Heart left ventricle (tissue), 13 donors: ENCODE measurements around the gene DAAM1.

Experiments used
- CTCF ChIP-seq, 12 donors: fragments of 200-600 bp; sonication (generic) in 4 of 12; IDR thresholded peaks; one replicate each; pipeline versions ENCODE4 v1.5.0 to v1.8.0; 2018 to 2022; ENCODE audit warnings: antibody characterized with exemption in 12 of 12, mild to moderate bottlenecking in 5 of 12
- POLR2A ChIP-seq, 2 donors: fragments of 450-650 bp; IDR thresholded peaks; one replicate each; pipeline ENCODE4 v1.6.1; 2017; ENCODE audit warnings: antibody characterized with exemption in 2 of 2, mild to moderate bottlenecking in 2 of 2, moderate library complexity in 2 of 2
- donor health status: ischemic (EF 13 %, LVEDD 7.1; RV severe dilation, severe dysfunction).
- donor health status: DM: no; HTN: yes; CAD: no.
- donor health status: DM: no; HTN: no; CAD: no.
- donor health status: ischemic (EF 25% LVEDD 6.9; RV normal size, moderate dysfunction).
- donor health status: ischemic (EF 25% LVEDD 5.7; RV mildly dilated, moderate dysfunction).
- donor health status: ischemic (EF 35%, LVEDD 5.7; RV mildly dilated, moderate dysfunction).
- donor health status: nonischemic (EF 11% LVEDD 7.7; RV severe dilation, severe dysfunction).
- donor health status: DM: yes; HTN: yes; CAD: no.
- donor health status: PGD.
- donor health status: ischemic (EF 29% LVEDD 5.4; RV normal size, mild dysfunction).
- donor health status: nonischemic (EF 23%, LVEDD 6.1; RV moderate dilation, normal function).

GRCh38 chr14:59271734-59272133, 83.3 kb downstream of the DAAM1 start:
- TF ChIP-seq CTCF (IDR thresholded peaks at IDR 0.05) (no peak), POLR2A (IDR thresholded peaks at IDR 0.05) (no peak)
